Peyer's patch (tissue), 4 donors: ENCODE data around the gene WNK1. TPM values are rescaled to one million over a fixed set of nuclear protein-coding genes. Genes with fewer than 3 reads are reported as not detected.
A peak's percentile ranks its signal among the peaks of the same experiment; 100 is the strongest.
"Not testable (repeated sequence)": the region's sequence is repeated elsewhere in the genome, so short reads cannot be mapped to it uniquely, and the experiment has no call there.

Experiments
- DNase-seq, 3 donors: peaks; one replicate each; pipeline ENCODE4 v3.0.0-alpha.2; 2017 to 2019
- H3K27ac ChIP-seq, 4 donors: fragments of 200-600 bp; sonication (generic); one replicate each; pipeline ENCODE4 v1.5.1; 2016 to 2019
- H3K27me3 ChIP-seq, 2 donors: fragments of 200-600 bp; sonication (generic); one replicate each; pipeline ENCODE4 v1.5.1; 2019
- H3K36me3 ChIP-seq, 3 donors: fragments of 200-600 bp; sonication (generic); one replicate each; pipeline ENCODE4 v1.5.1; 2016 to 2019
- H3K4me1 ChIP-seq, 4 donors: fragments of 200-600 bp; sonication (generic); one replicate each; pipeline ENCODE4 v1.5.1; 2016 to 2019
- H3K4me3 ChIP-seq, 4 donors: fragments of 200-600 bp; sonication (generic); 1 replicate in 3 of 4; 2 replicates in 1 of 4; pipeline ENCODE4 v1.5.1; 2016 to 2019; ENCODE audit warnings: mild to moderate bottlenecking in 1 of 4
- H3K9me3 ChIP-seq, 4 donors: fragments of 200-600 bp; sonication (generic); one replicate each; pipeline ENCODE4 v1.5.1; 2016 to 2019; ENCODE audit warnings: mild to moderate bottlenecking in 1 of 4
- CTCF ChIP-seq, 6 experiments: fragments of 450-650 bp in 4 of 6; fragments of 200-600 bp in 2 of 6; sonication (generic) in 1 of 6; IDR thresholded peaks; one replicate each; pipeline ENCODE4 v1.5.1; 2017 to 2019; ENCODE audit warnings: antibody characterized with exemption in 6 of 6, mild to moderate bottlenecking in 3 of 6, moderate library complexity in 1 of 6
- POLR2A ChIP-seq, 2 donors: fragments of 450-650 bp; IDR thresholded peaks; one replicate each; pipeline ENCODE4 v1.5.1; 2017; ENCODE audit warnings: antibody characterized with exemption in 2 of 2, mild to moderate bottlenecking in 2 of 2, moderate library complexity in 2 of 2
- total RNA-seq, 4 donors: library from RNA; depleted of rRNA; stranded (reverse); fragments of >200 nt; gene quantifications; one replicate each; pipeline ENCODE4 v1.1.0, GENCODE V29; 2016

Gene WNK1
- total RNA-seq, 4 donors from 2014 or later, result 83.2 to 198 (median 144) TPM

- TF ChIP-seq POLR2A (IDR thresholded peaks at IDR 0.05), result no peak
- no peak for TF ChIP-seq CTCF (IDR thresholded peaks at IDR 0.05)
- H3K4me1 ChIP-seq, result peaks cover 0 to 12% (median 5%) of the 10 kb centered on the region in 4 donors
Observed at GRCh38 chr12:810116-810515, 57.7 kb downstream of the WNK1 start.

DNA sequence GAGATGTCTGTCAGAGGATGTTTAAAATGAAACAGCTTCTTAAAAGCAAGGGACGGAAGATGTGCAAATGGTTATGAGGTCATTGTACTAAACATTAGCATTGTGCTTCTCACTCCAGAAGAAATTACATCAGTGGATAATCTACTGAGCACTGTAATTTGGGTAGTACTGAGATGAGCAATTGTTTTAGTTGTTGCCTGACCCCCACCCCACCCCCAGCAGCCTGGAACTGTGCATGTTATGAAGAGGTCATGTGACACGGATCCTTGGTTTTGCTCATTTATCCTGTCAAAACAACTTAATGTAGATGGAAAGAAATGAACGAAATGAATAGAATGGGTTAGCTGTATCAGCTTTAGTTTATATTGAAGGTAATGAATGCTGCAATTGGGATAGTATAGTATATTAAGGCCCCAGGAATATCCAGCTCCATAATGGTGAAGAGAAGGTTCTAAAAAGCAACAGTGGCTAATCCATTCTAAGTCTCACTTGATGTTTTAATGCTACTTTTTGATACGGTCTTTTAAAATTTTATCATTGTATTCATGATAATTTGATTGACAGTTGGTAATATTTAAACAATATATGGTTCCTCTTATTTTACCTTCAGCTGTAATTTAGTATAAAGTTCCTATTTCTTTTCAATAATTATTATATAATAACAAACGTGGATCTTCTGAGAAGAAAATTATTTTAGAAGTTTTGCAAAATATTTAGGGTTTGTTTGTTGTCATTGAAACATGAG lies 58.5 kb downstream of the WNK1 start:
- no peak for TF ChIP-seq POLR2A (IDR thresholded peaks at IDR 0.05)
- no peak for TF ChIP-seq CTCF (IDR thresholded peaks at IDR 0.05)
- peaks cover 0 to 12% (median 5%) of the 10 kb centered on the region in 4 donors for H3K4me1 ChIP-seq
- no peaks in the 10 kb centered on the region for H3K9me3 ChIP-seq
- no peak overlapping the region for H3K27ac ChIP-seq
- no peak overlapping the region for H3K4me3 ChIP-seq
- no peak for DNase-seq
- no peaks in the 10 kb centered on the region for H3K27me3 ChIP-seq
- peaks cover 0 to 10% (median 0%) of the 10 kb centered on the region in 3 donors for H3K36me3 ChIP-seq

More at GRCh38 chr12:810116-810515, 57.7 kb downstream of the WNK1 start:
- no peaks in the 10 kb centered on the region for H3K9me3 ChIP-seq
- no peak overlapping the region for H3K4me3 ChIP-seq
- H3K27me3 ChIP-seq, result no peaks in the 10 kb centered on the region
- H3K27ac ChIP-seq, result no peak overlapping the region
- peaks cover 0 to 10% (median 0%) of the 10 kb centered on the region in 3 donors for H3K36me3 ChIP-seq
- DNase-seq, result no peak

GRCh38 chr12:812950-813349 lies 60.6 kb downstream of the WNK1 start:
- no peaks in the 10 kb centered on the region for H3K9me3 ChIP-seq
- peaks cover 0 to 10% (median 0%) of the 10 kb centered on the region in 3 donors for H3K36me3 ChIP-seq
- H3K27ac ChIP-seq, result no peak overlapping the region
- no peaks in the 10 kb centered on the region for H3K27me3 ChIP-seq
- H3K4me1 ChIP-seq, result peaks cover 0 to 3% (median 0%) of the 10 kb centered on the region in 4 donors
- DNase-seq, result no peak
- H3K4me3 ChIP-seq, result no peak overlapping the region
- TF ChIP-seq POLR2A (IDR thresholded peaks at IDR 0.05) (no peak), CTCF (IDR thresholded peaks at IDR 0.05) (no peak)

DNA sequence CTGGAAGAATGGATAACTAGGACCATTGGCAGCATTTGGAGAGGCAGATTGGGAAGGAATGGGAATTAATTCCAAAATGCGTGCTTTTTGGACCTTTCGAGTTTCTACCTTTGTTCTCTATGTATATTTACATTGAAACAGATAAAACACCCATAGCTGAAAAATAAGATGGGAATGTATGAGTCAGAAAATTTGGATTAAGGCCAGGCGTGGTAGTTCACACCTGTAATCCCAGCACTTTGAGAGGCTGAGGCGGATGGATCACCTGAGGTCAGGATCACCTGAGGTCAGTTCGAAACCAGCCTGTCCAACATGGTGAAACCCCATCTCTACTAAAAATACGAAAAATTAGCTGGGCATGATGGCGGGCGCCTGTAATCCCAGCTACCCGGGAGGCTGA lies 65.1 kb downstream of the WNK1 start:
- not testable (repeated sequence) for H3K27ac ChIP-seq, H3K4me3 ChIP-seq, H3K27me3 ChIP-seq, DNase-seq, H3K4me1 ChIP-seq, H3K9me3 ChIP-seq, H3K36me3 ChIP-seq

- H3K9me3 ChIP-seq, result no peaks in the 10 kb centered on the region
- no peaks in the 10 kb centered on the region for H3K27me3 ChIP-seq
- DNase-seq, result no peak
- no peak overlapping the region for H3K4me3 ChIP-seq
- no peak for TF ChIP-seq CTCF (IDR thresholded peaks at IDR 0.05)
- TF ChIP-seq POLR2A (IDR thresholded peaks at IDR 0.05), result no peak
- no peaks in the 10 kb centered on the region for H3K4me1 ChIP-seq
- H3K36me3 ChIP-seq, result peaks cover 0 to 10% (median 0%) of the 10 kb centered on the region in 3 donors
- H3K27ac ChIP-seq, result no peak overlapping the region
Observed at GRCh38 chr12:817941-818600, 65.7 kb downstream of the WNK1 start.

DNA sequence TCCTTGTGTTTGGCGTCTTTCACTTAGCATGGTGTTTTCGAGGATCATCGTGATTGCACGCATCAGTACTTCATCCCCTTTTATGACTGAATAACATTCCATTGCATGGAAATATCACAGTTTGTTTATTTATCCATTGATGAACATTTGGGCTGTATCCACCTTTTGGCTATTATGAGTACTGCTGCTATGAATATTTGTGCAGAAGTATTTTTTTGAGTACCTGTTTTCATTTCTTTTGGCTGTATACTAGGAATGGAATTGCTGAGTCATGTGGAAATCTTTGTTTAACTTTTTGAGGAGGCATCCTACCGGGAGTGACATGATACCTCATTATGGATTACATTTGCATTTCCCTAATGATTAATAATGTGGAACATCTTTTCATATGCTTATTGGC lies 66.4 kb downstream of the WNK1 start:
- H3K36me3 ChIP-seq, result peaks cover 0 to 10% (median 0%) of the 10 kb centered on the region in 3 donors
- no peaks in the 10 kb centered on the region for H3K4me1 ChIP-seq
- no peak for DNase-seq
- no peaks in the 10 kb centered on the region for H3K9me3 ChIP-seq
- no peak overlapping the region for H3K27ac ChIP-seq
- TF ChIP-seq CTCF (IDR thresholded peaks at IDR 0.05) (peak in 1 of 6 experiments; percentile 46), POLR2A (IDR thresholded peaks at IDR 0.05) (no peak)
- H3K4me3 ChIP-seq, result no peak overlapping the region
- no peaks in the 10 kb centered on the region for H3K27me3 ChIP-seq
